Mesothelial cell of epicardium (in vitro differentiated cells): ENCODE results near the gene TICAM2. TPM values are rescaled to one million over a fixed set of nuclear protein-coding genes. Genes with fewer than 3 reads are reported as not detected.

Source experiments
- DNase-seq, 2 experiments: peaks; one replicate each; pipeline ENCODE4 v3.0.0; 2021; ENCODE audit warnings: low spot score in 2 of 2; ENCODE audit not compliant: unreplicated experiment in 2 of 2
- H3K27ac Mint-ChIP-seq: 2 replicates; pipeline ENCODE4 v1.8.0; 2021; ENCODE audit warnings: mixed read lengths
- H3K27me3 Mint-ChIP-seq: 2 replicates; pipeline ENCODE4 v1.8.0; 2021; ENCODE audit warnings: low read depth, mixed read lengths
- H3K36me3 Mint-ChIP-seq: 2 replicates; pipeline ENCODE4 v1.8.0; 2021; ENCODE audit warnings: mixed read lengths
- H3K4me1 Mint-ChIP-seq: 2 replicates; pipeline ENCODE4 v1.8.0; 2021; ENCODE audit warnings: mixed read lengths
- H3K4me3 Mint-ChIP-seq: 2 replicates; pipeline ENCODE4 v1.8.0; 2021; ENCODE audit warnings: mild to moderate bottlenecking, moderate library complexity, mixed read lengths
- H3K9me3 Mint-ChIP-seq: 2 replicates; pipeline ENCODE4 v1.8.0; 2021; ENCODE audit warnings: mixed read lengths
- CTCF ChIP-seq: fragments of 200-600 bp; sonication (generic); IDR thresholded peaks from one replicate; pipeline ENCODE4 v1.5.0; 2021; ENCODE audit warnings: antibody characterized with exemption; ENCODE audit not compliant: unreplicated experiment
- total RNA-seq: library from RNA; stranded (reverse); gene quantifications from 3 replicates; pipeline ENCODE4 v1.2.1, GENCODE V29; 2021

TICAM2 gene
- total RNA-seq, 1 donor from 2014 or later, result 2.1 TPM

GRCh38 chr5:115543365-115544042 is 58.8 kb downstream of the TICAM2 start:
- Mint-ChIP-seq H3K27me3 (no peaks in the 10 kb centered on the region), H3K27ac (peak overlapping the region; percentile 99), H3K36me3 (peaks cover 20% of the 10 kb centered on the region), H3K4me1 (peaks cover 46% of the 10 kb centered on the region), H3K9me3 (no peaks in the 10 kb centered on the region), H3K4me3 (peak overlapping the region; percentile 96)
- DNase-seq, result no peak
- TF ChIP-seq CTCF, result no peak

GRCh38 chr5:115542651-115543364 is 59.5 kb downstream of the TICAM2 start:
- Mint-ChIP-seq H3K27ac (peak overlapping the region; percentile 99), H3K27me3 (no peaks in the 10 kb centered on the region), H3K36me3 (peaks cover 26% of the 10 kb centered on the region), H3K4me1 (peaks cover 46% of the 10 kb centered on the region), H3K4me3 (peak overlapping the region; percentile 96), H3K9me3 (no peaks in the 10 kb centered on the region)
- no peak for TF ChIP-seq CTCF
- DNase-seq, result no peak

GRCh38 chr5:115542086-115542485 is 60.2 kb downstream of the TICAM2 start:
- no peaks in the 10 kb centered on the region for H3K27me3 Mint-ChIP-seq
- no peak for TF ChIP-seq CTCF
- peaks cover 3% of the 10 kb centered on the region for H3K9me3 Mint-ChIP-seq
- DNase-seq, result no peak
- peak overlapping the region; percentile 99 for H3K27ac Mint-ChIP-seq
- H3K36me3 Mint-ChIP-seq, result peaks cover 29% of the 10 kb centered on the region
- H3K4me1 Mint-ChIP-seq, result peaks cover 48% of the 10 kb centered on the region
- peak overlapping the region; percentile 96 for H3K4me3 Mint-ChIP-seq

- H3K27me3 Mint-ChIP-seq, result no peaks in the 10 kb centered on the region
- peaks cover 51% of the 10 kb centered on the region for H3K4me1 Mint-ChIP-seq
- peaks cover 34% of the 10 kb centered on the region for H3K36me3 Mint-ChIP-seq
- peak overlapping the region; percentile 96 for H3K4me3 Mint-ChIP-seq
- peak overlapping the region; percentile 99 for H3K27ac Mint-ChIP-seq
- DNase-seq, result no peak
- H3K9me3 Mint-ChIP-seq, result peaks cover 7% of the 10 kb centered on the region
- TF ChIP-seq CTCF, result no peak
Observed at GRCh38 chr5:115541611-115542010, 60.7 kb downstream of the TICAM2 start.

GRCh38 chr5:115535479-115536035 is 66.7 kb downstream of the TICAM2 start:
- H3K9me3 Mint-ChIP-seq, result peaks cover 20% of the 10 kb centered on the region
- no peaks in the 10 kb centered on the region for H3K27me3 Mint-ChIP-seq
- no peak overlapping the region for H3K4me3 Mint-ChIP-seq
- H3K4me1 Mint-ChIP-seq, result peaks cover 49% of the 10 kb centered on the region
- no peak for DNase-seq
- H3K36me3 Mint-ChIP-seq, result peaks cover 49% of the 10 kb centered on the region
- no peak overlapping the region for H3K27ac Mint-ChIP-seq
- TF ChIP-seq CTCF, result no peak
